GM12878 (cell line): ENCODE results near the gene BBX. TPM values are rescaled to one million over a fixed set of nuclear protein-coding genes. Genes with fewer than 3 reads are reported as not detected.

ENCODE experiments used
- ATAC-seq: fragments of 200-7000 bp; cut with Tn5 transposase; 3 replicates; pipeline ENCODE4 v1.9.1; 2020; ENCODE audit warnings: mild to moderate bottlenecking, moderate library complexity
- BruUV-seq: library from RNA; stranded (reverse); fragments of 400-500 nt; replicated peaks from 2 replicates; lab custom pipeline; 2021; lab: Mats Ljungman, UMichigan
- CTCF ChIA-PET: fragments of 300-600 bp; sonication (Branson Sonifier 250); formaldehyde crosslinking; extraction: SDS; loops from one replicate; lab custom pipeline; 2021; ENCODE audit warnings: inconsistent platforms; lab: Yijun Ruan, JAX
- POLR2A ChIA-PET: fragments of 350-600 bp; formaldehyde crosslinking; extraction: SDS; loops from one replicate; lab custom pipeline; 2021; ENCODE audit warnings: inconsistent platforms; lab: Charles Lee
- RAD21 ChIA-PET: fragments of 300-600 bp; sonication (Branson Sonifier 250); formaldehyde crosslinking; loops from one replicate; lab custom pipeline; 2023; ENCODE audit warnings: antibody characterized with exemption; ENCODE audit not compliant: unreplicated experiment; lab: Charles Lee
- SMC1A ChIA-PET: fragments of 300-600 bp; sonication (Branson Sonifier 250); formaldehyde crosslinking; loops from one replicate; lab custom pipeline; 2023; ENCODE audit not compliant: unreplicated experiment, uncharacterized antibody; lab: Charles Lee
- DNase-seq: peaks from one replicate; pipeline ENCODE4 v3.0.0-alpha.2; 2011; ENCODE audit warnings: low read depth, low spot score
- FAIRE-seq: peaks from 3 replicates; lab custom pipeline; 2011; peaks lifted over from hg19 to GRCh38; lab: Jason Lieb, UNC
- H2AFZ ChIP-seq: 2 replicates; pipeline ENCODE4 v1.6.0; 2011; ENCODE audit warnings: low read depth, low read length, control low read depth; ENCODE audit not compliant: control insufficient read depth
- H3K27ac ChIP-seq: 2 replicates; pipeline ENCODE4 v1.5.1; 2011; ENCODE audit warnings: control low read depth; ENCODE audit not compliant: control insufficient read depth, insufficient read depth
- H3K27me3 ChIP-seq, 2 experiments: replicated peaks in 1 of 2; 2 replicates each; pipeline versions ENCODE4 v1.6.0 to v1.6.1; 2011; ENCODE audit warnings: low read length in 1 of 2; ENCODE audit not compliant: control insufficient read depth in 2 of 2, insufficient read depth in 2 of 2
- H3K36me3 ChIP-seq, 2 experiments: 2 replicates each; pipeline ENCODE4 v1.5.1; 2011; ENCODE audit warnings: low read length in 1 of 2; ENCODE audit not compliant: control insufficient read depth in 2 of 2, insufficient read depth in 2 of 2
- H3K4me1 ChIP-seq: 2 replicates; pipeline ENCODE4 v1.6.1; 2011; ENCODE audit warnings: mild to moderate bottlenecking, low read length, moderate library complexity, mixed read lengths; ENCODE audit not compliant: control insufficient read depth, insufficient read depth
- H3K4me2 ChIP-seq: 2 replicates; pipeline ENCODE4 v1.6.0; 2011; ENCODE audit warnings: control low read depth; ENCODE audit not compliant: control insufficient read depth, insufficient read depth
- H3K4me3 ChIP-seq: fragments of 200-600 bp; sonication (generic); 2 replicates; pipeline ENCODE4 v1.5.1; 2016
- H3K79me2 ChIP-seq: 2 replicates; pipeline ENCODE4 v1.6.0; 2011; ENCODE audit warnings: low read length; ENCODE audit not compliant: control insufficient read depth, insufficient read depth
- H3K9ac ChIP-seq: 2 replicates; pipeline ENCODE4 v1.8.0; 2011; ENCODE audit warnings: low read length, control low read depth, mixed read lengths; ENCODE audit not compliant: control insufficient read depth, insufficient read depth
- H3K9me3 ChIP-seq: replicated peaks from 3 replicates; pipeline ENCODE4 v1.5.1; 2011; ENCODE audit warnings: mild to moderate bottlenecking, low read length; ENCODE audit not compliant: control insufficient read depth, insufficient read depth
- H4K20me1 ChIP-seq: 2 replicates; pipeline ENCODE4 v1.6.0; 2011; ENCODE audit not compliant: control insufficient read depth, insufficient read depth
- CREB1 ChIP-seq: IDR thresholded peaks from 2 replicates; pipeline ENCODE4 v1.6.1; 2012; ENCODE audit warnings: low read depth, mild to moderate bottlenecking, inconsistent platforms
- CREM ChIP-seq: IDR thresholded peaks from 2 replicates; pipeline ENCODE4 v1.6.1; 2014; ENCODE audit warnings: antibody characterized with exemption, low read depth
- FOXM1 ChIP-seq: IDR thresholded peaks from 2 replicates; pipeline ENCODE4 v1.6.1; 2012; ENCODE audit warnings: low read depth, mild to moderate bottlenecking, inconsistent platforms, low read length, moderate library complexity
- in situ Hi-C: fragments of 300-500 bp; cut with MboI; formaldehyde crosslinking; loops from 9 replicates; pipeline ENCODE4 v1.14.3; 2018; ENCODE audit warnings: mixed read lengths
- intact Hi-C: fragments of 100-400 bp; cut with micrococcal nuclease; formaldehyde crosslinking; loops from one replicate; pipeline ENCODE4 v1.14.2; 2022; ENCODE audit not compliant: unreplicated experiment
- polyA plus RNA-seq, 11 experiments: library from polyadenylated mRNA; depleted of rRNA in 4 of 11; unstranded in 6 of 11; stranded (reverse) in 5 of 11; fragments of >200 nt; fragmentation: Nextera tagmentation in 4 of 11; fragmentation: Illumina TruSeq in 1 of 11; extraction: Ambion mirVana in 4 of 11; extraction: Trizol in 1 of 11; gene quantifications; 1 replicate in 1 of 11; 2 replicates in 10 of 11; pipeline versions ENCODE4 v1.2.1 to v1.2.3, GENCODE V29; 2011 to 2016; ENCODE audit warnings: inconsistent platforms in 2 of 11, missing spikeins in 2 of 11, low read depth in 1 of 11
- total RNA-seq, 4 experiments: library from RNA; depleted of rRNA in 3 of 4; stranded (reverse); fragments of >200 nt in 3 of 4; fragmentation: Illumina TruSeq in 1 of 4; extraction: Trizol in 1 of 4; gene quantifications; 2 replicates each; pipeline versions ENCODE4 v1.2.1 to v1.2.3, GENCODE V29; 2013 to 2021
- TF ChIP-seq, protein P1 (sequence below): IDR thresholded peaks from 2 replicates; pipeline ENCODE4 v1.6.1; 2011; ENCODE audit warnings: low read depth, mild to moderate bottlenecking, low read length, moderate library complexity, borderline replicate concordance; ENCODE audit errors: extremely low read depth
- TF ChIP-seq, protein P2 (sequence below): fragments of 450-650 bp; IDR thresholded peaks from 2 replicates; pipeline ENCODE4 v1.6.1; 2017; ENCODE audit warnings: mild to moderate bottlenecking
- TF ChIP-seq, protein P3 (sequence below), 3 experiments: IDR thresholded peaks in 2 of 3; conservative IDR thresholded peaks in 1 of 3; 2 replicates each; pipeline ENCODE4 v1.5.1; 2011; ENCODE audit warnings: low read depth in 3 of 3, low read length in 3 of 3, mild to moderate bottlenecking in 3 of 3, control low read depth in 2 of 3, moderate library complexity in 2 of 3, inconsistent platforms in 1 of 3, mixed read lengths in 1 of 3; ENCODE audit not compliant: control insufficient read depth in 2 of 3, insufficient read depth in 1 of 3; ENCODE audit errors: extremely low read depth in 1 of 3

The BBX gene
- total and polyA plus RNA-seq, 10 of the 15 experiments (the other 5 are each of a cell fraction or from before 2014, with no cell fraction given), result 13.3 to 38.5 (median 32.0) TPM

DNA sequence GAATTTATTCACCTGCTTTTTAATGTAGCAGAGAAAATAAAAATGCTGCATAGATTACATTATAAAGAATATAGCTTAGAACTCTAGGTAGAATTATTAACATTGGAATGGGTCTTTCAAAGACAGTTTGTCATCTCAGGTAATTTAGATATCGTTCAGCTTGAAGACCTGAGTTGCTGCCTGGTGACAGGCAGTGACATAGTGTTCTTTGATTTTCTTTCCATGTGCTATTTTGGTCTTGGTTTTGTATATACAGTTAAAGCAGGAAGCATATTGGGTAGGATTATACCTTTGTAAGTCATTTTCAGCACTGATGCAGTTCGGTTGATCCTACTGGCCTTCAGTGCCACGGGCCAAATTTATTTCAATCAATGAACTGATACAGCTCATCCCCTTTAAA is 98.7 kb downstream of the BBX start (continued):
- TF ChIP-seq, protein P1, sequence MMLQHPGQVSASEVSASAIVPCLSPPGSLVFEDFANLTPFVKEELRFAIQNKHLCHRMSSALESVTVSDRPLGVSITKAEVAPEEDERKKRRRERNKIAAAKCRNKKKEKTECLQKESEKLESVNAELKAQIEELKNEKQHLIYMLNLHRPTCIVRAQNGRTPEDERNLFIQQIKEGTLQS, result no peak
- TF ChIP-seq CREB1 (no peak), CREM (no peak)
- TF ChIP-seq, protein P2, sequence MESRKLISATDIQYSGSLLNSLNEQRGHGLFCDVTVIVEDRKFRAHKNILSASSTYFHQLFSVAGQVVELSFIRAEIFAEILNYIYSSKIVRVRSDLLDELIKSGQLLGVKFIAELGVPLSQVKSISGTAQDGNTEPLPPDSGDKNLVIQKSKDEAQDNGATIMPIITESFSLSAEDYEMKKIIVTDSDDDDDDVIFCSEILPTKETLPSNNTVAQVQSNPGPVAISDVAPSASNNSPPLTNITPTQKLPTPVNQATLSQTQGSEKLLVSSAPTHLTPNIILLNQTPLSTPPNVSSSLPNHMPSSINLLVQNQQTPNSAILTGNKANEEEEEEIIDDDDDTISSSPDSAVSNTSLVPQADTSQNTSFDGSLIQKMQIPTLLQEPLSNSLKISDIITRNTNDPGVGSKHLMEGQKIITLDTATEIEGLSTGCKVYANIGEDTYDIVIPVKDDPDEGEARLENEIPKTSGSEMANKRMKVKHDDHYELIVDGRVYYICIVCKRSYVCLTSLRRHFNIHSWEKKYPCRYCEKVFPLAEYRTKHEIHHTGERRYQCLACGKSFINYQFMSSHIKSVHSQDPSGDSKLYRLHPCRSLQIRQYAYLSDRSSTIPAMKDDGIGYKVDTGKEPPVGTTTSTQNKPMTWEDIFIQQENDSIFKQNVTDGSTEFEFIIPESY, result no peak
- TF ChIP-seq, all 136 proteins: peak for 0

DNA sequence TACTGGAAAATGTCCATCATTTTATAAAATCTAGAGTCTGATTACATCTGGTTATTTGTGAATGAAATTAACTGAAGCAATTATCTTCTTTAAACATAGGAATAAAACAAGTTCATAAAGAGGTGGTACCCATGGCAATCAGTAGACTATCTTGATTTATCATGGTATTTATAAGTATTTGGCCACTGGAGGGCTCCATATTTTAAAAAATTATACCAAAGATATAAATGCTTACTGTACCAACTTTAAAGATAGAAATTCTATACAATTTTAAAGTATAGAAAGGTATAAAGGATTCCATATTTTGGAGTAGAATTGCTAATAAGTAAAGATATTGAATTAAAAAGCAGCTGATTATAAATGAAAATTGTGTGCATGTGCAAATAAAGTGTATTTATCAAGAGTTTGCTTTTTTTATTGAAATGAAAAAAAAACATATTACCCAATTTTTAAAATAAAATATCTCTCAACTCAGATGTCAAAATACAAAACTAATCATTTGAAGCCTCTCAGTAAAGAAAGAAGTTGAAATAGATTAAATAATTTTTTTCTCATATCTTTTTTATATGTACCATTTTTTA is 105.3 kb downstream of the BBX start:
- ChIA-PET SMC1A (interaction anchor here (0.6 to 2.7 kb wide), 11 partner anchors 11 to 113 kb away, joined by 3 to 24 read pairs (median 4); no protein-coding TSS in a partner anchor), CTCF (interaction anchor here (0.9 to 8.1 kb wide), 11 partner anchors 9 to 127 kb away, joined by 3 to 47 read pairs (median 6); no protein-coding TSS in a partner anchor), POLR2A (interaction anchor here (1.4 kb wide), 1 partner anchor 26 kb away, joined by 3 read pairs; no protein-coding TSS in a partner anchor), RAD21 (interaction anchor here (3.4 to 3.9 kb wide), 2 partner anchors 29 to 48 kb away, joined by 10 to 17 read pairs; no protein-coding TSS in a partner anchor)
- no peak overlapping the region for H2AFZ ChIP-seq
- H4K20me1 ChIP-seq, result no peaks in the 10 kb centered on the region
- no peak overlapping the region for H3K4me3 ChIP-seq
- H3K36me3 ChIP-seq, result no peaks in the 10 kb centered on the region
- no peaks in the 10 kb centered on the region for H3K27me3 ChIP-seq
- intact Hi-C loops (no loop called here), in situ Hi-C loops (no loop called here)
- peaks cover 10% of the 10 kb centered on the region for H3K4me1 ChIP-seq
- no peaks in the 10 kb centered on the region; the same call in none of the 2 replicates for H3K79me2 ChIP-seq
- TF ChIP-seq, protein P3, sequence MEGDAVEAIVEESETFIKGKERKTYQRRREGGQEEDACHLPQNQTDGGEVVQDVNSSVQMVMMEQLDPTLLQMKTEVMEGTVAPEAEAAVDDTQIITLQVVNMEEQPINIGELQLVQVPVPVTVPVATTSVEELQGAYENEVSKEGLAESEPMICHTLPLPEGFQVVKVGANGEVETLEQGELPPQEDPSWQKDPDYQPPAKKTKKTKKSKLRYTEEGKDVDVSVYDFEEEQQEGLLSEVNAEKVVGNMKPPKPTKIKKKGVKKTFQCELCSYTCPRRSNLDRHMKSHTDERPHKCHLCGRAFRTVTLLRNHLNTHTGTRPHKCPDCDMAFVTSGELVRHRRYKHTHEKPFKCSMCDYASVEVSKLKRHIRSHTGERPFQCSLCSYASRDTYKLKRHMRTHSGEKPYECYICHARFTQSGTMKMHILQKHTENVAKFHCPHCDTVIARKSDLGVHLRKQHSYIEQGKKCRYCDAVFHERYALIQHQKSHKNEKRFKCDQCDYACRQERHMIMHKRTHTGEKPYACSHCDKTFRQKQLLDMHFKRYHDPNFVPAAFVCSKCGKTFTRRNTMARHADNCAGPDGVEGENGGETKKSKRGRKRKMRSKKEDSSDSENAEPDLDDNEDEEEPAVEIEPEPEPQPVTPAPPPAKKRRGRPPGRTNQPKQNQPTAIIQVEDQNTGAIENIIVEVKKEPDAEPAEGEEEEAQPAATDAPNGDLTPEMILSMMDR (IDR thresholded peaks at IDR 0.05 in 2 of 3, conservative IDR thresholded peaks at IDR 0.05 in 1 of 3; ENCODE audit: control insufficient read depth in 2 of 3, extremely low read depth in 1 of 3, insufficient read depth in 1 of 3, low read depth in 3 of 3, low read length in 3 of 3), result peak in 1 of 3 experiments; percentile 16; a peak in 2 of 6 replicates
- TF ChIP-seq FOXM1, result no peak
- no peak overlapping the region for H3K9ac ChIP-seq
- no peak overlapping the region for H3K4me2 ChIP-seq
- FAIRE-seq (no peak), ATAC-seq (peak; percentile 46; the same call in 1 of the 3 replicates), DNase-seq (no peak)
- H3K27ac ChIP-seq, result no peak overlapping the region
- BruUV-seq, result no TSS peak
- no peaks in the 10 kb centered on the region for H3K9me3 ChIP-seq
